HUES64 (cell line): ENCODE results near the gene NRSN2.
"Not testable (repeated sequence)": the region's sequence is repeated elsewhere in the genome, so short reads cannot be mapped to it uniquely, and the experiment has no call there.

Experiments used
- H3K27ac ChIP-seq: 2 replicates; pipeline ENCODE4 v1.7.0; 2013; ENCODE audit warnings: low read depth, low read length, inconsistent platforms
- H3K27me3 ChIP-seq: 2 replicates; pipeline ENCODE4 v1.6.1; 2013; ENCODE audit warnings: mild to moderate bottlenecking, low read length; ENCODE audit not compliant: insufficient read depth
- H3K36me3 ChIP-seq: 2 replicates; pipeline ENCODE4 v1.6.1; 2013; ENCODE audit warnings: mild to moderate bottlenecking, low read length; ENCODE audit not compliant: insufficient read depth
- H3K4me1 ChIP-seq: 2 replicates; pipeline ENCODE4 v1.6.1; 2013; ENCODE audit warnings: mild to moderate bottlenecking, low read length, moderate library complexity; ENCODE audit not compliant: insufficient read depth
- H3K4me3 ChIP-seq: 2 replicates; pipeline ENCODE4 v1.5.1; 2013; ENCODE audit warnings: mild to moderate bottlenecking, low read length, moderate library complexity
- H3K9ac ChIP-seq: 2 replicates; pipeline ENCODE4 v1.6.1; 2013; ENCODE audit warnings: mild to moderate bottlenecking, low read depth, low read length
- H3K9me3 ChIP-seq: 2 replicates; pipeline ENCODE4 v1.6.1; 2013; ENCODE audit warnings: low read depth, low read length; ENCODE audit not compliant: insufficient read depth
- WGBS: fragments of 150-250, 120-280 bp; methylation state at CpG from one replicate; pipeline ENCODE4 v1.1.7; 2013; ENCODE audit warnings: missing lambda C conversion rate; 5-methylcytosine and 5-hydroxymethylcytosine counted together

The NRSN2 gene

GRCh38 chr20:346033-346639, 775 bp upstream of the NRSN2 start:
- no peak overlapping the region for H3K9ac ChIP-seq

GRCh38 chr20:347317-347639, 367 bp downstream of the NRSN2 start:
- H3K9ac ChIP-seq: peak overlapping the region; percentile 64; the same call in 1 of the 2 replicates
- peak overlapping the region; percentile 82; the same call in 1 of the 2 replicates for H3K27ac ChIP-seq
- peaks cover under 1% of the 10 kb centered on the region; the same call in 1 of the 2 replicates for H3K27me3 ChIP-seq
- WGBS: 0% methylated on average over 14 of the region's 19 CpGs
- H3K36me3 ChIP-seq: no peaks in the 10 kb centered on the region
- no peaks in the 10 kb centered on the region for H3K9me3 ChIP-seq
- H3K4me1 ChIP-seq: peaks cover 15% of the 10 kb centered on the region
- H3K4me3 ChIP-seq: peak overlapping the region; percentile 66

More at GRCh38 chr20:346033-346639, 775 bp upstream of the NRSN2 start:
- Histone ChIP-seq H3K36me3 (no peaks in the 10 kb centered on the region), H3K9me3 (no peaks in the 10 kb centered on the region), H3K27me3 (peaks cover 3% of the 10 kb centered on the region; the same call in 1 of the 2 replicates), H3K4me3 (peak overlapping the region; percentile 66), H3K27ac (no peak overlapping the region), H3K4me1 (peaks cover 15% of the 10 kb centered on the region)
- WGBS: 68% methylated on average over 9 of the region's 9 CpGs

GRCh38 chr20:347640-348484, 951 bp downstream of the NRSN2 start:
- Histone ChIP-seq H3K4me1 (peaks cover 15% of the 10 kb centered on the region), H3K9me3 (no peaks in the 10 kb centered on the region), H3K27ac (peak overlapping the region; percentile 82; the same call in 1 of the 2 replicates), H3K4me3 (peak overlapping the region; percentile 66), H3K36me3 (no peaks in the 10 kb centered on the region), H3K27me3 (no peaks in the 10 kb centered on the region), H3K9ac (peak overlapping the region; percentile 64)
- WGBS: under 1% methylated on average over 57 of the region's 61 CpGs

GRCh38 chr20:348972-349841, 2.3 kb downstream of the NRSN2 start:
- H3K4me3 ChIP-seq: peak overlapping the region; percentile 66; the same call in 1 of the 2 replicates
- 94% methylated on average over 18 of the region's 19 CpGs for WGBS
- H3K36me3 ChIP-seq: no peaks in the 10 kb centered on the region
- H3K27ac ChIP-seq: no peak overlapping the region
- H3K27me3 ChIP-seq: no peaks in the 10 kb centered on the region
- no peak overlapping the region for H3K9ac ChIP-seq
- H3K4me1 ChIP-seq: peaks cover 15% of the 10 kb centered on the region
- H3K9me3 ChIP-seq: no peaks in the 10 kb centered on the region

GRCh38 chr20:353166-353565, 6.3 kb downstream of the NRSN2 start:
- Histone ChIP-seq H3K36me3 (no peaks in the 10 kb centered on the region), H3K4me1 (peaks cover 10% of the 10 kb centered on the region), H3K27me3 (no peaks in the 10 kb centered on the region), H3K4me3 (no peak overlapping the region), H3K9ac (no peak overlapping the region), H3K9me3 (no peaks in the 10 kb centered on the region), H3K27ac (no peak overlapping the region)
- 94% methylated on average over 13 of the region's 13 CpGs for WGBS

GRCh38 chr20:354298-354977, 7.5 kb downstream of the NRSN2 start:
- Histone ChIP-seq H3K27ac (no peak overlapping the region), H3K27me3 (no peaks in the 10 kb centered on the region)
- WGBS: 27% methylated on average over 14 of the region's 14 CpGs

GRCh38 chr20:356154-356553, 9.2 kb downstream of the NRSN2 start:
- not testable (repeated sequence) for H3K9ac ChIP-seq, H3K9me3 ChIP-seq, H3K36me3 ChIP-seq, H3K4me1 ChIP-seq, H3K4me3 ChIP-seq, H3K27me3 ChIP-seq, H3K27ac ChIP-seq
- 92% methylated on average over 2 of the region's 2 CpGs for WGBS

More at GRCh38 chr20:354298-354977, 7.5 kb downstream of the NRSN2 start:
- H3K36me3 ChIP-seq: no peaks in the 10 kb centered on the region
- no peaks in the 10 kb centered on the region for H3K9me3 ChIP-seq
- no peak overlapping the region for H3K9ac ChIP-seq
- no peak overlapping the region for H3K4me3 ChIP-seq
- no peaks in the 10 kb centered on the region for H3K4me1 ChIP-seq

- Histone ChIP-seq H3K27me3 (no peaks in the 10 kb centered on the region), H3K36me3 (no peaks in the 10 kb centered on the region), H3K9me3 (no peaks in the 10 kb centered on the region), H3K4me1 (no peaks in the 10 kb centered on the region), H3K4me3 (no peak overlapping the region), H3K9ac (no peak overlapping the region), H3K27ac (no peak overlapping the region)
- WGBS: 96% methylated on average over 10 of the region's 10 CpGs
These were observed 9.8 kb downstream of the NRSN2 start for GRCh38 chr20:356745-357144.

GRCh38 chr20:358891-359555, 12.1 kb downstream of the NRSN2 start:
- H3K27ac ChIP-seq: no peak overlapping the region
- no peaks in the 10 kb centered on the region for H3K4me1 ChIP-seq
- no peaks in the 10 kb centered on the region for H3K9me3 ChIP-seq
- H3K4me3 ChIP-seq: no peak overlapping the region
- H3K9ac ChIP-seq: no peak overlapping the region
- no peaks in the 10 kb centered on the region for H3K27me3 ChIP-seq
- WGBS: 91% methylated on average over 4 of the region's 4 CpGs
- H3K36me3 ChIP-seq: no peaks in the 10 kb centered on the region

- H3K4me1 ChIP-seq: no peaks in the 10 kb centered on the region
- 86% methylated on average over 8 of the region's 8 CpGs for WGBS
- H3K4me3 ChIP-seq: no peak overlapping the region
- H3K36me3 ChIP-seq: no peaks in the 10 kb centered on the region
- no peaks in the 10 kb centered on the region for H3K27me3 ChIP-seq
- H3K9ac ChIP-seq: no peak overlapping the region
- H3K27ac ChIP-seq: no peak overlapping the region
- no peaks in the 10 kb centered on the region for H3K9me3 ChIP-seq
These were observed 14.7 kb downstream of the NRSN2 start for GRCh38 chr20:361561-361960.
